Measurements from ENCODE around the gene ZNF521.

The ZNF521 gene

DNA sequence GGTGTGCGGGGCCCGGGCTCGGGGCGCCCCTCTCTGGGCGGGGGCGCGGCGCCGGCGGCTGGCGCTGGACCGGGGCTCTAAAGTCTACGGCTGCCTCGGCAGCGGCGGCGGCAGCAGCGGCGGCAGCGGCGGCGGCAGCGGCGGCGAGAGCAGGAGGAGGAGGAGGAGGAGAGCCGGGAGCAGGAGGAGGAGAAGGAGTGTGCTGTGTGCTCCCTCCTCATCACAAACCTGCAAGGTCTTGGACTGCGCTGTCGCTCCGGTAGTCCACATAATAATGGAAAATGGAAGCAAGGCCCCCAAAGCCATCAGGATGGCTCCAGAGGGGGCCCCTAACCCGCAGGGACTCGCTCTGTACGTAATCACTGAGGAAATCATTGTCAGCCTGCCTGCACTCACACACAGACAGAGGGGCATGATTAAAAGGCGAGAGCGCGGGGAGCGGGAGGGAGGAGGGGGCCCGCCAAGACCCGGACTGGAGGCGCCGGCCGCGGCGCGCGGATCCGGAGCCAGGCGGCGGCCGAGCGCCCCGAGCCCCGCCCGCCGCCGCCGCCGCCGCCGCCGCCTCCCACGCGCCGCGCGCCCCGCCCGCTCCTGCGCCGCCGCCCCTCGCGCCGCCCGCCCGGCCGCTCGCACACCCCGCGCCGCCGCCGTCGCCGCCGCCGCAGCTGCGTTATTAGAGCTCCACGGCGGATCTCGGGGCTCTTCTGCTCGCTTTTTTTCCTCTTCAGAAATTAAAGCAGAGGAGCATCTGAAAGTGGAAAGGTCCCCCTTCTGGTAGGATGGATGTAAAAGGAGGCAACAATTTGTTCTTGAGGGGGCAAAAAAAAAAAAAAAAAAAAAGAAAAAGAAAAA lies at the start of gene ZNF521:
ZNF521 (minus strand) TSS at position 390 of the 852 bp plus-strand sequence. CDS start 1,220 bp downstream, outside the sequence.
- no peak for DNase-seq (ENCODE audit: low read depth)

DNA sequence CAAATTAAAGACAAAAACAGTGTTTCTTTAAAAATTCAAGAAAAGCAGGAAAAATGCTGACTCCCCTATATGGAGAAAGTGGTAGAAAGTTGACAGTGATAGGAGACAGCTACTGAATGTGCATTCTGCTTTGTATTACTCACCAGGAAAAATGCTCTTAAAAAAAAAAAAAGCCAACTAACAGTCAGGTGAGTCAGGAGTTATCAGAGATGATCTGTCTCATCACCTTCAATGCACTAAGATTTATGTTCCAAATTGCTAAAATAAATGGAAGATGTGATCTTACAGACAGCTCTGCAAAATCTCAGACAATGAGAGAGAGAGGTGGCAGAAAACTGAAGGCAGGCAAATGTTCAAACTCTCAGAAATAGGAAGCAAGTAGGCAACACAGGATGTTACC lies 47.6 kb upstream of the ZNF521 start:
- no peak for DNase-seq (ENCODE audit: low read depth)

DNA sequence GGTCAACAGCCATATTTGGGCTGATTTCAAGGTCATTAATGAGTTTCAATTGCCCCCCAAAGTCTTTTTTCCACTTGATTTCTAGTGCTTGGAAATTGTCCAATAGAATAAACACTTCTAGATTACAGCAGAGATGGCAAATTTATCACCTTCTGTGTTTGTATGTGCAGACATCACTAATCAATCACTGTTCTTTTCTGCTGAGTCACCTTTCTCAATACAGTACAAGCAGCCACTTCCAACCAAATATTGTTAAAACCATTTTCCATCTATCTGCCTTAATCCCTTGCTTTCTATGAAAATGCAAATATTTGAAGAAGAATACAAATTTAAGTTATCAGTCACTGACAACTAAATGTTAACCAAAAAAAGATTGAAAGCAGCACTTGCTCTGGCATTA lies 40.2 kb upstream of the ZNF521 start:
- DNase-seq (ENCODE audit: low read depth) = no peak

DNA sequence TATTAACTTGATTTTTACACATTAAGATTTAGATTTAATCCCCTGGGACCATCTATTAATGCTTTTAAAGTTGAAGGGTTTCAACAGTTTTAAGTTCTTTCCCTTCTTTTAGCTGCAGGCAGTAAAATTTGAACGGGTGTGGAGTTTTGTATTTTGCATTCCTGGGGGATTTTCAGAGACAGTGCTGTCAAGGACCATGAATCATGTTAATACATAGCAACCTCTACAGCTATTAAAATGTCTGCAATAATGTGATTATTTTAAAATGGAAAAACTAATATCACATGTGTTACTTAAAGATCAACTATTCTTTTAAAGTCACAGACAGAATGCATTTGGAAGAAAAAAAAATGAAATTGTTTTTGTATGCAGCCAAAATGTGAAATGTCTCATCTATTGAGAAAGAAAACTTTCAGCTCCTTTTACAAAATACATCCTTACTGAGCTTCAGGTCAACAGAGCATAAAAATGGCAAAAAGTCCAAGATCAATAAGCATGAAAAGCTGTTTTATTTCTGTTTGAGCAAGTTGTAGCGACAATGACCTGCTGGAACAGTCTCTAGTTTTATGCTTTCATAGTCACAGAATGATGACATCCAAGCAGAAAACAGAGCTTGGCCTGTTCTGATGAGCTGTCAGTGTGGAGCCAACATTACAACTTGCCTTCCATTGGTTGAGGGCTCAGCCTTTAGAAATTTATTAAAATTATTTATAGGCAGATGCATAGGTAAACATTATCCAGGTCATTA lies 21.6 kb upstream of the ZNF521 start:
- no peak for DNase-seq (ENCODE audit: low read depth)

DNA sequence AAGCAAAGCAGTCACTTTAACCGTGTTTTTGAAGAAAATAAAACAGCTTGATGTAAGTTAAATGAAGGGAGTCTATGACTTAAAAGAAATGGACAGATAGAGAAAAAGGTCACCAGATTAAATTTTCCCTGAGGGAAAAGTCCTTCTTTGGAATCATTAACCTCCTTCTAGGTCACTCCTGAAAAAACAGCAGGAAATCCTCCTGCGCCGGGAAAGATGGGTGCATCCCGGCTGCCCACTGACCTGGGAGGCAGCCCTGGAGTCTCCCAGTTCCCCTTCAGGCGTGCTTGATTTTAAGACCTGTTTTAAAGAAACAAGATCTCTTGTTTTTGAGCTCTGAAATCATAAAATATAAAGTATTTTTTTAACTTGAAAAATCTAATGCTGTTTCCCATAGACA lies 18.4 kb upstream of the ZNF521 start:
- DNase-seq (ENCODE audit: low read depth) = no peak

DNA sequence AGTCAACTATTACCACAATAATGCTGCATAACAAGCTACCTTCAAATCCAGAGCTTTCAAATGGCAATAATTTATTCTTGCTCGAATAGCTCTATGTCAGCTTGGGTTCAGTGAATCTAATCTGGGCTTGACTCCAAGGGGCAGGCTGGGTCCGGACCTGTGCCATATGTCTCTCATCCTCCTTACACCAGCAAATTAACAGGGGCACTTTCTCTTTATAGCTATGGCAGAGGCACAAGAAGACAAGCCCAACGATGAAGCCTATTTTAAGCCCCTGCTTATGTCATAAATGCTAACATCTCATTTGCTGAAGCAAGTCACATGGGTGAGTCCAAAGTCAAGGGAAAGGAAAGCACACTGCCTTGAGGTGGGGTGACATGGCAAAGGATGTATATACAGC lies 13.3 kb upstream of the ZNF521 start:
- no peak for DNase-seq (ENCODE audit: low read depth)

DNA sequence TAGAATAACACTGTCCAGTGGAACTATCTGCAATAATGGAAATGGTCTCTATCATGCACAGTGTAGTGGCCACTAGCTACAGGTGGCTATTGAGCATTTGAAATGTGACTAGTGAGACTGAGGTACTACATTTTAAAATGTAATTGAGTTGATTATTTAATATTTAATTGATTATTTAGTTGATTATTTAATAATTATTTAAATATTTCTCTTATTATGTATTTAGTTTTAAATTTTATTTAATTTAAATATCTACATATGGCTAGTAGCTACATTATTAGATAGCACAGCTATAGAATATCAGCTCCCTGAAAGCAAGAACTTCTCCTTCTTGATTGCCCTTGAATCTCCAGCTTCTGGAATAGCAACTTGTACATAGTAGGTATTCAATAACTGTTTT lies 12.8 kb upstream of the ZNF521 start:
- DNase-seq (ENCODE audit: low read depth) = no peak

DNA sequence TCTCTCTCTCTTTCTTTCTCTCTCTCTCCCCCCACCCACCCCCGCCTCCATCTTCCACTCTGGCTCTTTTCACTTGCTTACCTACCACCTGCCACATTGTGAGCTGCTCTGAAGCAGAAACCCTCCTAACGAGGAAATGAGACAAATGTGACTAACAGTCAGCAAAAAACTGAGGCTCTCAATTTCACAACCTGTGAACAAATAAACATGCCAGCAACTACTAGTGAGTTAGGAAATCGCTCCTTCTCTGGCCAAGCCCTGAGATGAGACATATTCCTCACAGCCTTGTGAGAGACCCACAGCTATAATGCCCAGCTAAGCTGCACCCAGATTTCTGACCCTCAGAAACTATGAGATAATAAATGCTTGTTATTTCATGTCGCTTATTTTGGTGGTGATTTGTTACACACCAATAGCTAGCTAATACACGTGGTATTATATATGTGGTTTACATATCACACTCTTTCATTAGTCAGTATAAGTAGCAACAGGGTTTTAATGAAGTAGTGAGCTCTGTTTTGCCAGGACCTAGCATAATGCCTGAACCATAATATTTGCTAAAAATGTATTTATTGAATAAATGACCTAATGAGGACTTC lies 8.4 kb upstream of the ZNF521 start:
- no peak for DNase-seq (ENCODE audit: low read depth)

DNA sequence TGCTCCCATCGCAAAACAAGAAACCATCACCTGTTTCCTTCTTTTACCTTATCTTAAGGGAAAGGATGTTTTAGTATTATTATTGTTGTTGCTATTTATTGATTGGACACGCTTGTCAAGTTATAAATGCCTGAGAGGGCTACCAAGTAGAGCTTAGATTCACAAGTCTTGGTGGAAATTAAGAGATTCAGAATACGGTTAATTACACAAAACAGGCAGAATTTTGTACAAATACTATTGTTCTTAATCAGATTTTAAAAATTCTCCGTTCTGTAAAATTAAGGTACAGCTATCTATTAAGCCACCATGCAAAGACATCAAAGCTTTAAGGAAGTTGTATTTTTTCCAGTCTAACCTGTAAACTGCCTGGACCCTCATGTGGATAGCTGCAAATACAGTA lies 1.1 kb upstream of the ZNF521 start:
- DNase-seq (ENCODE audit: low read depth) = no peak

DNA sequence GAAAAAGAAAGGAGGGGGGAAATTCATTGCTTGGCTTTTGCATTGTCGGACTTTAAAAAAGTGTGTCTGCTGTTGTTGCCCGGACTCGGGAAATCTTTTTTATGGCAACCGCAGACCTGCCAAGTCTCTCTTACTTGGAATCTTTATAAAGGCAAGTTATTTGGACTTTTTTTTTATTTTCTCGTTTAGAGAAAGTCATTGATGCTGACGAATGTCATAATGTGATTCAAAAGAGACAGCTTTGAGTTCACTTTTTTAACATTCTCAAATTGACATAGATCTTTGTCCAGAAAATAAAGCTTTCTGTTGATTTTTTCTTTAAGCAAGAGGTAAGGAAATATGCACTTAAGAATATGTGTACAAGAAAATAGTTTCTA lies 651 bp upstream of the ZNF521 start:
- no peak for DNase-seq (ENCODE audit: low read depth)

DNA sequence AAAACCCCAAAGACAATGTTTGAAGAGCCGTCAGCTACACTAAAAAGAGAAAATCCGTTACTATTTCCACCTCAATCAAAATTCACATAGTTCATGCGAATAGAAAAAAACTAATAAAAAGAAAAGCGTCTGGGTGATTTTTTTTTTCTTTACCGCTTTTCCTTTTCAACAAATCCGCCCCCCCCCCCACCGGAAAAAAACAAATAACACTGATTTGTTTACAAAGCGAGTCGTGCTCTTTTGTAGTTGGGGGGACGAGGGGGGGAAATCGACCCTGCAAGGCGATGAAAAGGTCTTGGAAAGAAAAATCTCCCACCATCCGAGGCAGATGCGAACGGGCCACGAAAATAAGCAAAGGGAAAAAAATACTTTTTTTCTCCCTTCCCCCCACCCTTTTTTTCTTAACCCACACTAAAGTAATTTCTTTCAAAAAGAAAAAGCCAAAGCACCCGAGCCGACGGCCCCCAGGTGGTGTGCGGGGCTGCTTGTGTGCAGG lies 638 bp downstream of the ZNF521 start:
- DNase-seq (ENCODE audit: low read depth) = no peak

DNA sequence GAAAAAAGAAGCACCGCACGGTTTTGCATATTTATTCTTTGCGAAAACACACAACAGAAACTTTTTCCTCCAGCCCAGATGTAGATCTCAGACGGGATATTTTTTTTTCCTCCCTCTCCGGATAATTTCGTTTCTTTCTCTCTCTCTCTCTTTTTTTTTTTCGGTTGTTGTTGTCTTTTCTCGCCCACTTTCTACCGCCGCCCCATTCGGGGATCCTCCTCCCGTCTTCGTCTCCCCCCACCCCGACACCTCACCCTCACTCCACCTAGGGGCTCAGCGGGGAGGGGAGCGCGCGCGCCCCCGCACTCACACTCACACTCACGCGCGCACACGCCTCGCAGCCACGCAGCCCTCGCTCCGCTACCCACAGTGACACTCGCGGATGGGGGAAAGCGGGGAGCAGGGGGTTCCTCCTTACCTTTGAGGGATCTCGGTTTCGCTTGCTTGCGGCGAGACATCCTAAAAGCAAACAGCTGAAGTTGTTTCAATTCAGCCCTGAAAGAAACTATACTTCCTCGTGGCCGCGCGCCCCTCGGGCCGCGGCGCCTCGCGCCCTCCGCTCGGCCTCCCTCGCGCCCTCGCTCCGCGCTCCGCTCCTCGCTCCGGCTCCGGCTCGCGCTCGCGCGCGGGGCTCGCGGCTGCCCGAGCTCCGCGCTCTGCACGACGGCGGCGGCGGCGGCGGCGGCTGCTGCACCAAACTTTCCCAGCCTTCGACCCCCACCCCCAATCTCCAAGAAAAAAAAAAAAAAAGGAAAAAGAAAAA lies 1.3 kb downstream of the ZNF521 start:
- no peak for DNase-seq (ENCODE audit: low read depth)

DNA sequence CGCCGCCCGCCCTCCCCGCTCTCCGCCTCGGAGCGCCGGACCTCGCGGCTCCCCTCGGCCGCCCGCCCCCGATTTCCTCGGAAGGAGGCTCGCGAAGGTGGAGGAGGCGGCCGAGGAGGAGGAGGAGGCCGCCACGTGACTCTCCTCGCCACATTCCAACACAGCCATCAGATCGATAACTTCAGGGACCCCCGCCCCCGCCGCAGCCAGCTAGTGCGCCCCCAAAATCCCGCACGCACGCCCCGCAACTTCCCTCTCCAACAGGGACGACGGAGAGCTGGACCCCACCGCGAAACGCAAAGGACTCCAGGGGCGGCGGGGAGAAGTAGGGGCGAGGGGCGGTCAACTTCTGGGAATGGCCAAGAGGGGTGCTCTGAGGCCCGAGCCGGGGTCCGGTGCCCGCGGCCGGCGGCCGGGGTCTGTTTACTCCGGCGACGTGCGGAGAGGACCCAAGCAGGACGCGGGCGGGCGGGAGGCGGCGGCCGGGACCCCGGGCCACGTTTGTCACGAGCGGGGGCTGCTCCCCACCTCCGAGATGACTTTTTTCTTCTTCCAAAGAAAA lies 2.0 kb downstream of the ZNF521 start:
- DNase-seq (ENCODE audit: low read depth) = no peak

DNA sequence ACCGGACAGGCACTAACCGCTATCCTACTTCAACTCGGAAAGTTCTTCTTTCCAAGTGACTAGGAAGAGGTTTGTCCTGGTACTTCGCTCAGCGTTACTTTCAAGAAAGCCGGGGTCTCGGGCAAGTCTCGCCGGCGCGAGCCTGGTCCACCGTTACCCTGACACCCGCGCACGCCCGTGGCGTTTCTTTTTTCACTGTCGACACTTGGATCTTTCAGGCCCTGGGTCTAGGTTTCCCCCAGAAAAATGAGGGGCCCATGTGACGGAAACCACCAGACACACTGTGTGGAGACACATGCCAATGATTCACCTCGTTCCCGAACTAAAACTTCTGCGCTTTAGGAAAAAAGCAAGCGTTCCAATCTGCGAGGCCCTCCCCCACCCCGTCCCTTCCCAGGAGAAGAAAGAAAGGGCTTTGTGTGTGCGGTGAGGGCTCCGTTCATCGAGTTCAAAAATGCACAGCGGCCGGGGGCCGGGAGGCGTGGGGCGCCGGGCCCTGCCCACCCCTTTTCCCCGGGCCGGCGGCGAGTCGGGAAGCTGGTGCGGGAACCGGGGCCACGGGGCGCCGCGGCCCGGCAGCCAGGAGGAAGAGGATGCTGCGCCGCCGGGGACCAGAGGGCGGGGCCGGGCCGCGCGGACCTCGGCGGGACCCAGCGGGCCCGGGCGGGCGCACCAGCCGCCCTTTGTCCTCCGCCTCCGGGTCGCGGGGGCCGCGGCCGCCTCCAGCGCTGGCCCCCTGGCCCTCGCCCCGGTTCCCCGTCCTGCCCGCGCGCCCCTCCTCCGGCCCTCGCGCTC lies 2.6 kb downstream of the ZNF521 start:
- no peak for DNase-seq (ENCODE audit: low read depth)

DNA sequence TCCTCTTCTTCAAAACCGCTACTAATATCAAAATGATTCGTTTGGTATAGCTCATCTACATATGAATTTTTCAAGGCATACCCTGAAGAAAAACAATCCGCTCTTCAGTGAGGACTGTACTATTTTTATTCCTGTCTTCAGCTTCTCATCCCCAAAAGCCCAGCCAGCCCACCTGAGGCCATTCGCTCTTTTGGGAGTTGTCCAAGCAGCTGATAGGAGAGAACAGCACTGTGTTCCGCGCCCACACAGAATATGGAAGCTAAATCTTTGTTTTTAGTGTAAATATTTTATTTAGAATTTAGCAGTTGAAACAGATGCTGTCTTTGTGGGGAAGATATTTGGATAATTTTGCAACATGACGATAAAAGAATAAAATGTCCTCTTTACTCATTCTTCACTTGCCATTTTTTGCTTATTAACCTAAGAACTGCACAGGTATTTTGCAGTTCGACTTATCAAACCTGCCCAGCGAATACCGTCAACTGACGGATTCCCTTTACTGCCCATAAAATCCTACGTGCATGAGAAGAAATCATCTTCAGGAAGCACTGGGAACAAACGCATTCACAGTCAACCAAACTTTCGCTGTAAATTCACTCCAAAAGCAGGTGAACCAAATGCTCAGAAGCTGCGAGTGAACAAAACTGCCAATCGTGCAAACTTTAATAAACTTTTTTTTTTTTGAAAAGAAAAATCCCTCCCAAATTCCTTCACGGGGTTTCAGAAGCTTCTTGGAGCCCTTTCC lies 3.4 kb downstream of the ZNF521 start:
- no peak for DNase-seq (ENCODE audit: low read depth)

DNA sequence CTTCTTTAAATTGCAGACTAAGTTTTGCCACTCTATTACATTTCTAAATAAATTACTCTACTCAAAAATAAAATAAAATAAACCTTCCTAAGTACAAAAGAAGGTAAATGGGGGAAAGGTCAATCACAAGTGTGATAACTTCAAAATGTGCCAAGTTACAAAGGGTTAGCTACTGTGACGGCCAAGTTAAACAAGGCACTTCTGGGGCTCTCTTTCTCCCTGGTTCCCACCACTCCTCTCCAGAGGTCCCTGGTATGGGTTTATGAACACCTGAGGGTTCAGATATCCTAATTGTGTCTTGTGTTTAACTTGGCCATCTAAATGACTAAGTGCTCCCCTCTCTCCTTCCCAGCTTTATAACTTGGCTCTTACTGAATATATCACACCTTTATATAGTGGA lies 5.4 kb downstream of the ZNF521 start:
- no peak for DNase-seq (ENCODE audit: low read depth)

DNA sequence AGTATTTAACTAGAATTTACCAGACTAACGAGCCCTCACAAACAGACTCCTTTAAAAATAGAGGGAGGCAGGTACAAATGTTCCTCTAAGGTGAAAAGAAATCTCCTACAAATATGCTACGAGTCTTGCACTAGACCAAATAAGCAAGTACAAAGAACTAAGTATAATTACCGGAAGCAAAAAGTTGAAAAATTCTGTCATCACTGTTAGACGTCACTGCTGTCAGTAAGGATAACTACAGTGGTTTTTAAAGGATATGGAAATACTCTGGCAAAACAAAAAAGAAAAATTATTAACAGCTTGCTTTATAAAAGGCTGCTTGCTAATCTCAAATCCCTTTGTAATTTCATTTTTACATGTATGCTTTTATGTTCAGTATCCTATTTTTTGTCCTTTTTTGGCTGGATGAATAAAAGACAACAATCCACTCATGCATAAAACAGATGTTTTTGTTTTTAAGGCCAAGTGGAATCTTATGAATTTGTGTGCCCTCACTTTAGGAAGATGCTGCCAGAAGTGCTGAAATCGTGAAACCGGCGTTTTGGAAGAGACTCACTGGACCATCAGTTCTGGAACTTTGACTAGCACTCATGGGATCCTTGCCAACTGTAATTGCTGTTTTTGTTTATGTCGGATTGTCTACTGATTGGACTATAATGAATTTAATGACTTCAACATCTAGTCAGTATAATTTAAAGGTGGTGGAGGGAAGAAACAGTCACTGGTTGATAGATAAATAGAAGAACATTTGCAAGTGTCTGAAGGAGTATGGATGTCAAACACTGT lies 6.7 kb downstream of the ZNF521 start:
- DNase-seq (ENCODE audit: low read depth) = no peak

DNA sequence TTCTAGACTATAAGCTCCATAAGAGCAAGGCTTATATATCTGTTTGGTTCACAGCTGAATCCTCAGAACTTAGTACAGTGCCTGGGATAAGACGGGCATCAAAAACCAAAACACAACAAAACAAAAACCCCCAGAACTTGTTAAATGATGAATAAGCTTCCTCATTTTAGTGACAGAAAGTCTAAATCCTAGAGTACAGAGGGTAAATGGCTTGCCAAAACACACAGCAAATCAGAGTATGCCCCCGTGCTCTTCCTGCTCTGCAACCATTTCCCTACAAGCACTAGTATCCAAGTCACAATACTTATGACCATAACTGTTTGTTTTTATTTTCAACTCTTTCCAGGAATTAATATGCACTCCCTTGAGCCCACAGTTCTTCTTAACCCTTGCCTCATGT lies 10.1 kb downstream of the ZNF521 start:
- DNase-seq (ENCODE audit: low read depth) = no peak

DNA sequence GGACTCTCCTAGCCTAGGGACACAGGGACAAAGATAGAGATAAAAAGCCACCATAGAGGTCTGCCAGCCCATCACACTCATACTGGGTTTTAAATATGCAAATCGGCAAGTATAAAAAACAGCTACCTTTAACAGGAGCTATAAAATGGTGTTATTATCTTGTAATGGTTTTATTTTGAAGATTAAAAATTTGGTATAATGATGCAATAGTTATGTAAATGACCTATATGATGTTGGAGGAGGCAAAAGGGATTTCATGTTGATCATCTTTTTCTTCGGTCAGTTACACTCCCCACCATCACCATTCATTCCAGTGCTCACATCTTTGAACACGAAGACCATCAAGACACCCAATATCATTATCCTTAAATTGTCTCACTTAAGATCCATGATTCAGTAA lies 11.2 kb downstream of the ZNF521 start:
- no peak for DNase-seq (ENCODE audit: low read depth)

DNA sequence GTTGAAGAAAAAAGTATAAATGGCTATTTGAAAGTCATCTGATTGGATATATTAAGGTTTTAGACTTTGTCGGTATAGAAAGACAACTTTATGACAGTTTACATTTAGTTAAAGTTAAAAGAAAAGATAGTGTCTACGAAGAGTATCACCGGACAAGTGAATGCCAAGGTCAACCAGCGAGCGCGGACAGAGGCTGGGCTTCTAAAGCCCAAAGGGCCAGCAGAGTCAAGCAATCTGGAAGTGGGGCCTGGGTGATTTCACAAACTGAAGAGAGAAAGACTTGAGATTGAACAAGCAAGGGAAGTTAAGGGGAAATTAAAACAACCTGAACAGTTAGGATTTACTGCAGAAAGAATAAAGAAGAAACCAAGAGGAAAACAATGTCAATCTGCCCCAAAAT lies 16.3 kb downstream of the ZNF521 start:
- no peak for DNase-seq (ENCODE audit: low read depth)
